ENCODE data around the gene FRMD3.

DNA sequence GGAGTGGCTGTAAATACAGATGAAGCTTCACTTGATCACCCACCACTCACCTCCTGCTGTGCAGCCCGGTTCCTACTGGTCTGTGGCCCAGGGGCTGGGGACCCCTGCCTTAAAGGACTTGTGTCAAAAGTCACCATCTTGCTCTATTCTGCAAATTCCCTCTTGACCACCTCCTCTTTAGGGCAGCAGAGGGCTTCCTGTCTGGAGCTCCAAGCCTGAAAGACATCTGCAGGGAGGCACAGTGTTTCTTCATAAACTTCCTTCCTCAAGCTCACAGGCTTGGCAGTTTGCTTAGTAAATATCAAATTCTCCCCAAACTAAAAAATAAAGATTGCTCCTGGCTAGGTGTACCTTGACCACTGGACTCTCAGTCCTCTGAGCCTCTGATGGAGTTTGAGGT is 104.4 kb downstream of the FRMD3 start:
- TF ChIP-seq, protein P1, sequence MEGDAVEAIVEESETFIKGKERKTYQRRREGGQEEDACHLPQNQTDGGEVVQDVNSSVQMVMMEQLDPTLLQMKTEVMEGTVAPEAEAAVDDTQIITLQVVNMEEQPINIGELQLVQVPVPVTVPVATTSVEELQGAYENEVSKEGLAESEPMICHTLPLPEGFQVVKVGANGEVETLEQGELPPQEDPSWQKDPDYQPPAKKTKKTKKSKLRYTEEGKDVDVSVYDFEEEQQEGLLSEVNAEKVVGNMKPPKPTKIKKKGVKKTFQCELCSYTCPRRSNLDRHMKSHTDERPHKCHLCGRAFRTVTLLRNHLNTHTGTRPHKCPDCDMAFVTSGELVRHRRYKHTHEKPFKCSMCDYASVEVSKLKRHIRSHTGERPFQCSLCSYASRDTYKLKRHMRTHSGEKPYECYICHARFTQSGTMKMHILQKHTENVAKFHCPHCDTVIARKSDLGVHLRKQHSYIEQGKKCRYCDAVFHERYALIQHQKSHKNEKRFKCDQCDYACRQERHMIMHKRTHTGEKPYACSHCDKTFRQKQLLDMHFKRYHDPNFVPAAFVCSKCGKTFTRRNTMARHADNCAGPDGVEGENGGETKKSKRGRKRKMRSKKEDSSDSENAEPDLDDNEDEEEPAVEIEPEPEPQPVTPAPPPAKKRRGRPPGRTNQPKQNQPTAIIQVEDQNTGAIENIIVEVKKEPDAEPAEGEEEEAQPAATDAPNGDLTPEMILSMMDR (IDR thresholded peaks at IDR 0.05): no peak
- TF ChIP-seq POLR2A (IDR thresholded peaks at IDR 0.05): no peak

Data from lower leg skin (tissue), 3 donors.